HG02798 (cell line): ENCODE measurements around the gene RHOC.

Experiments used
- ATAC-seq: cut with Tn5 transposase; IDR thresholded peaks from one replicate; pipeline ENCODE4 v1.9.1; 2021; ENCODE audit warnings: mild to moderate bottlenecking; ENCODE audit not compliant: unreplicated experiment, poor library complexity

The RHOC gene

DNA sequence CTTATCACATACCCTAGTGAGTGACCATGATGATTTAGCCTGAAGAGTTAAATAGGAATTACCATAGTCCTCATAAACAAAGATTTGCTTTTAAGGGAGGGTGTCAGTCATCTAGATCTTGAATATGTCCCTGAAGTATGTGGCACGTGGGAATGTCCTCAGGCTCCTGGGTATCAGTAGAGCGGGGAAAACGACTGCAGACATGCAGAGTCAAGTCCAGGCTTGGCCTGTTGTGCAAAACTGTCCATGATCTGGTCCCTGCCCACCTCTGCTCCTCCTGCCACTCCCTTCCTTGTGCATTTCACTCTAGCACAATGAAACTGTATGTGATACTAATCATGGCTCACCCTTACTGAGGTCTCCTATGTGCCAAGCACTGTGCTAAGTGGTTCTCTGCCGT lies 19.6 kb downstream of the RHOC start:
- ATAC-seq, result no peak

DNA sequence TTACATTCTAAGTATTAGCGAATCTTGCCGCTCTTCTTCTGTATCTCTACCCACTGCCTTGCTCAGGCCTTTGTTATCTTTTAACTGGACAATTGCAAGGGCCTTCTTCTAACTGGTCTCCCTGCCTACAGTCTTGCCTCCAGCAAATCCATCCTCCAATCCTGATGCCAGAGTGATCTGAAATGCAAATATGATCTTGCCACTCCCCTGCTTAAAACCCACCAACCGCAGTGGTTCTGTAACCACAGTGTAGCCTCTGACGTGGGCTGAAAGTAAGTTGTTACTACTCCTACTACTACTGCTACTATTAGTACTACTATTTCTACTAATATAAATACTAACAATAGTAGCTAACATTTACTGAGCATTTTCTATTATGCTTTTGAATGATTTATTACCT lies 20.1 kb downstream of the RHOC start:
- no peak for ATAC-seq

DNA sequence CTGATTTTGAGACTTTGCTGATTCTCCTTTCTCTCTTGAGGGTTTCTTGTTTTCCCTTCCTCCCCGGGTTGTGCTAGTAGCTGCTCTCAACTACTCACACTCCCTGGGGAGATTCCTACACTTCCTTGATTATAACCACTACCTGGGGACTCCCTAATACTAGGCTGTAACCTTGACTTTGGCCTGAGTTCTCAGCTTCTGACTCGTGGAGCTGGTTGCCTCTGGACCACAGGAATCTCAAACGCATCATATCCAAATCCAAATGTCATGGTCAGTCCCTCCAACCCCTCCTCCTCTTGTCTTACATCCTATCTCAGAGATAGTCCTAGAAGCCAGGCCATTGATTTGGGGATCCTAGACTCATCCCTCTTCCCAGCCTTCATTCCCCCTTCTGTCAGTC lies 20.5 kb downstream of the RHOC start:
- no peak for ATAC-seq

DNA sequence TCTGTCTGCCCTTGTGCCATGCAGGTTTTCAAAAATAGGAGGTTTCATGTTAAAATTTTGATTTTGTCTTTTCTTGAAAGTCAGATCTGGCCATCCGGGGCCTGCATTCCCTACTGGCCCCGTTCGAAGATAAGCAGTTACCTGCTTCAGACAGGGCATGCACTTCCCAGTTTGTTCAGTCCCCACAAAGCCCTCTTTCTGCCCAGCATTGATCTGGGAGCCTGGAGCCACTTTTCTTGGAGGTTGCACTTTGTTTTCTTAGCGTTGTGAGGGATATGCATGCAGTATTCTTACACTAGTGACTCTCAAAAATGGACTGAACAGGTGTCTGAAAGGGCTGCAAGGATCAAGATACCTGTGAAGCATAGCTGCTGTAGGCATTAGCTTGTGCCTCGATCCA lies 21.0 kb downstream of the RHOC start:
- ATAC-seq, result no peak

DNA sequence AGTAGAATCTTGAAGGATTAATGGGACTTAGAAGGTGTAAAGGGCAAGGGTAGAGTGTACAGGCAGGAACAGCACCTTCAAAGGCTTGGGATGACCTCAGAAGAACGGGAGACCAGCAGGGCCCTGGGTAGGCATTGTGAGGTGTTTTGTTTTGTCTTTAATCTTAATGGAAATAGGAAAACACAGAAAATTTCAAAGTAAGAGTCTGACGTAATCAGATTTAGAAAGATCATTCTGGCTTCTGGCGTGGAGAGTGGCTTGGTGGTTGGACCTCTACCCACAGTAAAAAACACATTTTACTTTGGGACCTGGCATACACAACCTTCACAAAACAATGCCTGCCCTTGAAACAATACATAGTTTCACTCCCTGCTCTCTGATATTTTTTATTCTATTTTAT lies 28.3 kb downstream of the RHOC start:
- ATAC-seq, result no peak

DNA sequence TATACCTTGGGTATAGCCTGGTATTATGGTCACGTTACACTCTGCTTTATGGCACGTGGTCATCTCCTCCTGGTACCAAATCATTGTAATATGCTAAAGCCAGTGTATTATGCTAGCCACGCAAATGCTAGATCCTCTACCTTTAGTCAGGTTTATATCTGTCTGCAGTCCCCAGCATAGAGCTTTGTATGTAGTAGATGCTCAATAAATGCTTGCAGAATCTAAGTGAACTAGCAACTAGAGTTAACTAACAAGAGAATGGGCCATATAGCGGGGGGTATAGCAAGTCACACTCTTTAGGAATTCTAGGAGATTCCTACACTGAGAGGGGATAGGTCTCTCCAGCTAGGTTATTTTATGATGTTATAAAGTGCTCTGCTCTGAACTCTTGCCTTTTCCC lies 29.4 kb downstream of the RHOC start:
- no peak for ATAC-seq

DNA sequence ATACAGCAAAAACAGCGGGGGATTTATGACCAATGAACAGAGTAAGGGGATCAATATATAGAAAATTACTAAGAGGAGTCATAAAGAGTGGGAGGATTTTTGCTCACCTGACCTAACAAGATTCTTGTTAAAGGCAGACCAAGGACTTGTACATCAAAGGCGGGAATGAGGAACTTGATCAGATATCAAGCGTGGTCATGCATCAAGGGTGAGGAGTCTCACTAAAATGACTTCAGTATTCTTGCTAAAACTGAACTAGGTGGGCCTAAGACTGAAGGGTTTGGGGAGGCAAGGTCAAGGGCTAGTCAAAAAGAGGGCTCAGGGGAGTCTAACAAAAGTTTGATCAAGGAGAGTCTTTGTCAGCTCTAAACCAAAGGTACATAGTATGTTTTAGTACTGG lies 30.4 kb downstream of the RHOC start:
- no peak for ATAC-seq

DNA sequence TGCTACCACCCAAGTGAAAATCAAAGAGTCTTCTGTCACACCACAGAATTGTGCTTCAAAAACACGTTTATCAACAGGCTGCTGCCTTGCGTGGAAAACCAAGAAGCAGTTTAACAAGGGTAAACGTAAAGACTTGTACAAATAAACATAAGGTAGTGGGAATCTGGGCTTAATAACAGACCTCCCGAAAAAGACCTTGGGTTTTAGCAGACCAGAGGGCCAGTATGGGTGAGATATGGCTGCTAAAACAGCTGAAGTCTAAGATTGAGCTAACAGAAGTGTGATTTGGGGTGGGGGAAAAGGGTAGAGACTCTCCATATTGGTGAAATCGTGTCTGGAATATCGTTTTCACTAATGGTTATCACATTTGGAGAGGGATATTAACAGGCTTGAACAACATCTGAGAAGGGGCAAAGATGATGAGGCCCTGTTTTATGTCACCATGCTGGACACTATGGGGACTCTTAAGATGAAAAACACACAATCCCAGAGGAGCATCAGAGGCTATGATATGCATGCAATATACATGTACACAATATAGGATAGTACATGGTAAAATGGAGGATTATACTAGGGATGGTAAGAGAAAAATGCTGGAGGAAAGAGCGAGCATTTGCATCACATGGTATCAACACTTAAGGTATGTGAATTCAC lies 31.1 kb downstream of the RHOC start:
- no peak for ATAC-seq

DNA sequence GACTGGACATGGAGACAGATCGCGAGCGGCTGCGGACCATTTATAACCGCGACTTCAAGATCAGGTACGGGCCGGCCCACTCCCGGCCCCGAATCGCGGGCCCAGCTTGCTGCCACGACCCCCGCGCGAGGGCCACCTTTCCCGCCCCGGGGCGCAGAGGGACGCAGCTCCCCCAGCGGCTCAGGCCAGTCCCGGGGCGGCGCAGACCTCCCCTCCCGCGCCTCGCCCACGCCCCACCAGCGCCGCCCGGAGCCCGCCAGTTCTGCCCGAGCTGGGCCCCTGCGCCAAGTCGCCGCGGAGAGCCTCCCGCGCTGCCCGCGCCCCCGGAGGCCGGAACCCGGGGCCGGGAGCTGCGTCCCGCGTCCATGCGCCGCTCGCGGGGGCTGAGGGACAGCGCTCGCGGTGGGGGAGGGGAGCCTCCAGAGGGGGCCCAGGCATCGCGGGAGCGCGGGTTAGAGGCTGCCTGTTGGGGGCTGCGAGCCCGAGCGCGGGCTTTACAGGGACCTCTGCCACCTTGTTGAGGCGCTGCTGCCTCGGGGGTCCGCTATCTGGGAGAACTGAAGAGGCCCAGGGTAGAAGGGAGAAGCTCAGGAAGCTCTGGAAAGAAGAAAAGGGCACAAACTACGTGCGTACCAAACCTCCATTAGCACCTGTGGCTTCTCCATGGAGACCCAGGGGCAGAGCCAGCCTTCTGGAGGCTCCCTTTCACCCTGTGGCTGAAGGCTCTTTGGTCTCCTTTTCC lies 31.8 kb downstream of the RHOC start:
- ATAC-seq, result peak; percentile 40

DNA sequence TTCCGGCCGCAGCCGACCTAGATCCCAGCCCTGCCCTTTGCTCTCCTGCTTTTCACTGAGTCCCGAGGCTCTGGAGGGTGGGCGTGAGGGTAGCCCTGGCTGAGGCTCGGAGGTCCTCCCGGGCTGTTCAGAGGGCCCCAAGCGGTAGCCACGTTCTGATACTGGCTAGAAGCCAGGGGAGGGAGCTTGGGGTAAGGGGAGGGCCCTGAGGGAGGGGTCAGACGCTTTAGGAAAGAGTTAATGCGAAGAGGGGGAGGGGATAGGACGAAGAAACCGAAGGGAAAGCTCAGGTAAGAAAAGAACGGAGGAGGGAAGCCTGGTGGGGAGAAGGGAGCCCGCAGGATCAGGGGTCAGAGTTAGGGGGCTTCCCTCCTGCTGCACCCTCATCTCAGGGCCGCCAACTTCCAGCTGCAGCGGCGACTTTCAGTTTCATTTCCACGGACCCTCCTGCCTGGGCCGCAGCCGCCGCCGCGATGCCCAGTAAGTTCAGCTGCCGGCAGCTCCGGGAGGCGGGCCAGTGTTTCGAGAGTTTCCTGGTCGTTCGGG lies 32.4 kb downstream of the RHOC start, which contains the start of gene MOV10:
Gene MOV10 (plus strand): TSS at position 220 of the 546 bp plus-strand sequence. CDS start 254 bp downstream, at position 474.
- ATAC-seq, result peak; percentile 63

DNA sequence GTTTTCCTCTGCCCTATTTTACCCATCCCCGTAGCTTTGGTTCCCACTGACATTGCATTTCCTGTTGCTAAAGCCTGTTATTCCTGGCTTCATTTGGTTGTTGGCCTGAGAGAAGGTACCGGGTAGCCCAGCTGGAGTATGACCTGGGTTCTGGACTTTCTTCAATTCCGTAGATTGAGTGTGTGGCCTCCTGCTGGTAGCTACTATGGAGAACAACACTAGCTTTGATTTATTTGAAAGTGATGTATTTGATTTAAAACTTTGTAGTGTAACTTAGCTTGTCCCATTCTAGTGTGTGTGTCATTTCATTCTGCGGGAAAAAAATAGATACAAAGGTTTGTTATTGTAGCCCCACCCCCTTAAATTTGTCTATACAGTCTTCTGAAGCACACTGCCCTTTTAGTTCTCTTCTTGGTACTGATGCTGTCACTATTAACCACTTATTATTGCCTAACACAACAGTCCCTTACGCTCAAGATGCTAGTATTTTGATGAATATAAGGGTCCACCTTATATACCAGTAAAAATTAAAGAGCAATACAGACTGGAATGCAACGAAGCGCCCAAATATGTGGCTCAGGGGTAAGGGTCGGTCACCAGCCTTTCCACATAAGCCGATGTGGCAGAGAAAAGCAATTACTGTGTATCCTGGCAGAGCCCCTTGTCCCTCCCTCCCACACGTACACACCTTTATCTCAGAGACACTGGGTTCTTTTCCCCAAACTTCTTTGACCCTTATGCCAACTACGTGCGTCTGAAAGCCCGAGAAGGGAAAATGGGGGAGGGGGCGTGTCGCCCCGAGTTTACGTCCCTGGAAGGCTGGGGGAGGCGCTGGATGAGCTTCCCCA lies 33.1 kb downstream of the RHOC start:
- no peak for ATAC-seq

DNA sequence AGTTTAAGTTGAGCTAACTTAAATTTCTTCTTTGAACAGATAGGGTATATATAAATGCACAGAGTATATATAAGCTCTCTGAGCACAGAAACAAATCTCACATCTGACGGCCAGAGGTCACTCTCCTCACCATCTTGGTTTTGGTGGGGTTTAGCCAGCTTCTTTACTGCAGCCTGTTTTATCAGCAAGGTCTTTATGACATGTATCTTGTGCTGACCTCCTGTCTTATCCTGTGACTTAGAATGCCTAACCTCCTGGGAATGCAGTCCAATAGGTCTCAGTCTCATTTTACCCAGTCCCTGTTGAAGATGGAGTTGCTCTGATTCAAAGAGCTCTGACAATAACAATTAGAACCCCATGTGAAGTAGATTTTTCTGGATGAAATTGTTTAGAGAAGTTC lies 34.1 kb downstream of the RHOC start:
- ATAC-seq, result no peak

DNA sequence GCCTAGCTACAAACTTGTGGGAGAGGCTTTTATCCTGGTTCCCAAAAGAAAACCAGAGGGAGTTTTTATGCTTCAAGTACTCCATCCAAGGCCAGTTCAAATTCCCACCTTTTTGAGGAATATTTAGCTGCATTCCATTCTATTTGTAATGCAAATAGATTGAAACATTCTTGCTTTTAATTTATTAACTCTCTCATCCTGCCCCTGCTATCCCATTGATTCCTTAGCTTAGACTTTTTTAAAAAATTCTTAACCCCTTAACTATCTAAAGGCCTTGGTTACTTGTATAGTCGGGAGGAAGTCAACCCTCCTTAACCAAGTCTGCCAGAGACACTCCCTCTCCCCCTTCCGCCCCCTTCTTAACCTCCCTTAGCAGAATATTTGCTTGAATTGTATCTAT lies 34.9 kb downstream of the RHOC start:
- ATAC-seq, result no peak

DNA sequence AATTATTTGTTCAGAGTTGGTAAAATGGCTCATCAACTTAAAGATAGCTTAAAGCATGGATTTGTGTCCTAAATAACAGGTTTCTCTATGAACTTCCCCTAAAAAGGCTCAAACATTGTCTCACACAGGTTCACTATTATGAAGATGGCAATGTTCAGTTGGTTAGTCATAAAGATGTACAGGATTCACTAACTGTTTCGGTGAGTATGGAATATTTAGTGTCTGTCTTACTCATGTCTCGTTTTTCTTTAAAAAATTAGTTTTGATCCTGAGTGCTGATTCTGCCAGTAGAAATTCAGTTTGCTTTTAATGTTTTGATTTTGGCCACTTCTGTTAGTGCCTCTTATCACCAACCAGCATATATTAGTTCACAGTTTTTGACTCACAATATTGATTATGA lies 40.0 kb downstream of the RHOC start:
- ATAC-seq, result no peak

DNA sequence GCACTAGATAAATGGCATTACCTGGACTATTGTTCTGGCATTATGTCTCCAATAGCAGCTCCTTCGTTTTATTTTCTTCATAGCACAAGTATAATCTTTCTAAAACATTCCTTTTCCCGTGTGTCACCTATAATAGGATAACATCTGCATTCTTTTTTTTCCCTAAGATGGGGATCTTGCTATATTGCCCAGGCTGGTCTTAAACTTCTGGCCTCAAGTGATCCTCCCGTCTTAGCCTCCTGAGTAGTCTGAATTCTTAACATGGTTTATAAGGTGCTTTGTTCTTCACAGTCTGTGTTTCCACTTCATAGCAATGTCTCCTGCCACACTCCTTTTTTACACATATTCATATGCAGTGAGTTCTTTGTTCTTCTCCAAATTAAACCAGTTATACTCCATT lies 41.1 kb downstream of the RHOC start:
- no peak for ATAC-seq

DNA sequence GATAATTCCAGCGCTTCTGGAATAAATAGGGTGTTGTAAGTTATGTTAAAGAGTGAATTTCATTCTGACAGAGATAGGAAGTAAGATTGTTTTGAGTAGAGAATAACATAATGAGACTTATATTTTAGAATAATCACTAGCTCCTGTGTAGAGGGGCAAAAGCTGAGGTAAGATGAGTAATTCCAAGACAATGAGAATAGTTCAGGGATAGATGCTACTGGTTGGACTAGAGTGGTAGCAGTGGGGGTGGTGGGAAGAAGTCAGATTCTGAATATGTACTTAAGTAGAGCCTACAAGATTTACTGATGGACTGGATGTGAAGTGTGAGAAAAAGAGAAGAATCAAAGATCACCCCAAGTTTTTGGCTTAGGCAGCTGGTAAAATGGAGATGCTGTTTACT lies 55.7 kb downstream of the RHOC start:
- no peak for ATAC-seq
